SH-SY5Y (cell line): ENCODE data around the gene EYA2.

Source experiments
- GATA2 ChIP-seq: IDR thresholded peaks from 2 replicates; pipeline ENCODE4 v1.6.1; 2011; ENCODE audit warnings: mild to moderate bottlenecking, low read depth, low read length
- GATA3 ChIP-seq: IDR thresholded peaks from 2 replicates; pipeline ENCODE4 v1.6.1; 2011; ENCODE audit warnings: low read depth, mild to moderate bottlenecking, low read length, moderate library complexity

GRCh38 chr20:46915575-46916257, 21.1 kb downstream of the EYA2 start:
- no peak for TF ChIP-seq GATA3
- no peak for TF ChIP-seq GATA2
